Hepatocyte (in vitro differentiated cells): ENCODE measurements around the gene CSN3. TPM values are rescaled to one million over a fixed set of nuclear protein-coding genes. Genes with fewer than 3 reads are reported as not detected.

Experiments used
- DNase-seq: peaks from one replicate; pipeline ENCODE4 v3.0.0-alpha.2; 2016; ENCODE audit warnings: low spot score
- H2AFZ ChIP-seq: fragments of 200-600 bp; sonication (generic); 2 replicates; pipeline ENCODE4 v1.6.0; 2016; ENCODE audit warnings: antibody characterized with exemption, mild to moderate bottlenecking
- H3K27ac ChIP-seq: fragments of 200-600 bp; sonication (generic); 2 replicates; pipeline ENCODE4 v1.5.1; 2016; ENCODE audit warnings: mild to moderate bottlenecking
- H3K27me3 ChIP-seq: fragments of 200-600 bp; sonication (generic); 2 replicates; pipeline ENCODE4 v1.6.1; 2016
- H3K36me3 ChIP-seq: fragments of 200-600 bp; sonication (generic); replicated peaks from 2 replicates; pipeline ENCODE4 v1.5.1; 2016; ENCODE audit warnings: low read depth; ENCODE audit not compliant: insufficient read depth
- H3K4me1 ChIP-seq: fragments of 200-600 bp; sonication (generic); 2 replicates; pipeline ENCODE4 v1.5.1; 2016; ENCODE audit warnings: mild to moderate bottlenecking, moderate library complexity; ENCODE audit not compliant: insufficient read depth
- H3K4me2 ChIP-seq: fragments of 200-600 bp; sonication (generic); 2 replicates; pipeline ENCODE4 v1.6.0; 2016
- H3K4me3 ChIP-seq: fragments of 200-600 bp; sonication (generic); 2 replicates; pipeline ENCODE4 v1.5.1; 2016; ENCODE audit warnings: mild to moderate bottlenecking
- H3K79me2 ChIP-seq: fragments of 200-600 bp; sonication (generic); 2 replicates; pipeline ENCODE4 v1.6.0; 2017; ENCODE audit warnings: mild to moderate bottlenecking
- H3K9me2 ChIP-seq: fragments of 200-600 bp; sonication (generic); replicated peaks from 2 replicates; pipeline ENCODE4 v1.6.0; 2017; ENCODE audit warnings: mild to moderate bottlenecking; ENCODE audit not compliant: insufficient read depth
- H3K9me3 ChIP-seq: fragments of 200-600 bp; sonication (generic); 2 replicates; pipeline ENCODE4 v1.5.1; 2016; ENCODE audit warnings: low read depth, mild to moderate bottlenecking
- H4K20me1 ChIP-seq: fragments of 200-600 bp; sonication (generic); 2 replicates; pipeline ENCODE4 v1.6.0; 2016; ENCODE audit warnings: mild to moderate bottlenecking; ENCODE audit not compliant: insufficient read depth, poor library complexity, severe bottlenecking
- CTCF ChIP-seq: fragments of 200-600 bp; sonication (generic); IDR thresholded peaks from 2 replicates; pipeline ENCODE4 v1.5.1; 2016; ENCODE audit warnings: antibody characterized with exemption, mild to moderate bottlenecking; ENCODE audit not compliant: poor library complexity
- EZH2 ChIP-seq: fragments of 200-600 bp; sonication (generic); IDR thresholded peaks from 2 replicates; pipeline ENCODE4 v1.6.1; 2016; ENCODE audit warnings: antibody characterized with exemption, mild to moderate bottlenecking, borderline replicate concordance
- EZH2phosphoT487 ChIP-seq: fragments of 200-600 bp; sonication (generic); IDR thresholded peaks from one replicate; pipeline ENCODE4 v1.6.1; 2018; ENCODE audit warnings: antibody characterized with exemption, mild to moderate bottlenecking, low read depth, moderate library complexity; ENCODE audit not compliant: unreplicated experiment, severe bottlenecking
- WGBS: methylation state at CpG from one replicate; pipeline ENCODE4 v1.1.6; 2016; ENCODE audit warnings: low lambda C conversion rate; ENCODE audit errors: missing lambda C conversion rate; 5-methylcytosine and 5-hydroxymethylcytosine counted together
- polyA plus RNA-seq: library from polyadenylated mRNA; unstranded; fragments of >200 nt; fragmentation: Nextera tagmentation; extraction: Ambion mirVana; gene quantifications from 2 replicates; pipeline ENCODE4 v1.2.1, GENCODE V29; 2016
- total RNA-seq: library from RNA; depleted of rRNA; stranded (reverse); fragments of >200 nt; gene quantifications from 2 replicates; pipeline ENCODE4 v1.2.3, GENCODE V29; 2014

Gene CSN3
- total and polyA plus RNA-seq, 2 experiments from 2014 or later: 1.3 TPM; not detected in 1

GRCh38 chr4:70239884-70240591, 2.4 kb upstream of the CSN3 start:
- H3K9me2 ChIP-seq: no peaks in the 10 kb centered on the region
- WGBS: 50% methylated on average over 5 of the region's 5 CpGs
- H3K4me3 ChIP-seq: no peak overlapping the region
- no peaks in the 10 kb centered on the region for H3K27me3 ChIP-seq
- TF ChIP-seq EZH2phosphoT487 (no peak), CTCF (no peak), EZH2 (no peak)
- H3K79me2 ChIP-seq: no peaks in the 10 kb centered on the region
- H3K27ac ChIP-seq: peak overlapping the region; percentile 3
- H3K36me3 ChIP-seq: no peaks in the 10 kb centered on the region
- peaks cover 16% of the 10 kb centered on the region for H3K4me1 ChIP-seq
- H4K20me1 ChIP-seq: no peaks in the 10 kb centered on the region
- H2AFZ ChIP-seq: no peak overlapping the region
- DNase-seq: peak; percentile 15
- no peaks in the 10 kb centered on the region for H3K9me3 ChIP-seq
- H3K4me2 ChIP-seq: peak overlapping the region; percentile 10

- 77% methylated on average over 4 of the region's 4 CpGs for WGBS
- TF ChIP-seq EZH2 (no peak), EZH2phosphoT487 (no peak), CTCF (no peak)
- Histone ChIP-seq H3K27me3 (no peaks in the 10 kb centered on the region), H3K9me2 (no peaks in the 10 kb centered on the region), H2AFZ (no peak overlapping the region), H3K36me3 (no peaks in the 10 kb centered on the region), H3K4me2 (no peak overlapping the region), H3K79me2 (no peaks in the 10 kb centered on the region), H4K20me1 (no peaks in the 10 kb centered on the region), H3K27ac (no peak overlapping the region), H3K9me3 (no peaks in the 10 kb centered on the region), H3K4me1 (peaks cover 16% of the 10 kb centered on the region), H3K4me3 (no peak overlapping the region)
- DNase-seq: no peak
Observed at GRCh38 chr4:70243091-70243490, 694 bp downstream of the CSN3 start.

- WGBS: 49% methylated on average over 3 of the region's 3 CpGs
- no peak overlapping the region for H3K27ac ChIP-seq
- TF ChIP-seq EZH2phosphoT487 (no peak), CTCF (no peak), EZH2 (no peak)
Observed at GRCh38 chr4:70251250-70251944, 9.0 kb downstream of the CSN3 start.

More at GRCh38 chr4:70251250-70251944, 9.0 kb downstream of the CSN3 start:
- no peaks in the 10 kb centered on the region for H3K79me2 ChIP-seq
- H3K4me2 ChIP-seq: no peak overlapping the region
- H3K9me2 ChIP-seq: no peaks in the 10 kb centered on the region
- no peaks in the 10 kb centered on the region for H3K36me3 ChIP-seq
- H3K4me1 ChIP-seq: no peaks in the 10 kb centered on the region
- H4K20me1 ChIP-seq: no peaks in the 10 kb centered on the region
- no peak overlapping the region for H3K4me3 ChIP-seq
- DNase-seq: no peak
- H3K27me3 ChIP-seq: no peaks in the 10 kb centered on the region
- no peak overlapping the region for H2AFZ ChIP-seq
- H3K9me3 ChIP-seq: no peaks in the 10 kb centered on the region
